SK-N-SH (cell line): ENCODE measurements around the gene GIT2. TPM values are rescaled to one million over a fixed set of nuclear protein-coding genes. Genes with fewer than 3 reads are reported as not detected.
A peak's percentile ranks its signal among the peaks of the same experiment; 100 is the strongest.

ENCODE experiments used
- CTCF ChIA-PET: fragments of 300-600, 350-600 bp; formaldehyde crosslinking; extraction: SDS; loops from one replicate; lab custom pipeline; 2021; lab: Yijun Ruan, JAX
- POLR2A ChIA-PET: fragments of 350-600 bp; sonication (Branson Sonifier 250); formaldehyde crosslinking; extraction: SDS; loops from one replicate; lab custom pipeline; 2020; ENCODE audit warnings: antibody characterized with exemption, inconsistent platforms; lab: Yijun Ruan, JAX
- DNase-seq: peaks from one replicate; pipeline ENCODE4 v3.0.0; 2012
- H2AFZ ChIP-seq: fragments of 200-600 bp; sonication (generic); 2 replicates; pipeline ENCODE4 v1.8.1; 2016; ENCODE audit warnings: antibody characterized with exemption, mild to moderate bottlenecking, low read depth
- H3F3A ChIP-seq: fragments of 200-600 bp; sonication (generic); replicated peaks from 2 replicates; pipeline ENCODE3; 2016; ENCODE audit warnings: antibody characterized with exemption, mild to moderate bottlenecking; ENCODE audit not compliant: insufficient read depth
- H3K27ac ChIP-seq, 2 experiments: fragments of 200-500 bp in 1 of 2; fragments of 200-600 bp in 1 of 2; sonication (Bioruptor generic) in 1 of 2; sonication (generic), shearing (Covaris generic) in 1 of 2; 2 replicates each; pipeline versions ENCODE4 v1.5.1 to v1.6.1; 2014 to 2016; ENCODE audit warnings: low read depth in 2 of 2, inconsistent platforms in 1 of 2, low read length in 1 of 2, mild to moderate bottlenecking in 1 of 2, mixed read lengths in 1 of 2
- H3K27me3 ChIP-seq: fragments of 200-600 bp; sonication (generic), shearing (Covaris generic); 2 replicates; pipeline ENCODE4 v1.6.1; 2016; ENCODE audit warnings: mixed run types; ENCODE audit not compliant: insufficient read depth
- H3K36me3 ChIP-seq, 2 experiments: fragments of 200-500 bp in 1 of 2; fragments of 200-600 bp in 1 of 2; sonication (Bioruptor generic) in 1 of 2; sonication (generic) in 1 of 2; replicated peaks in 1 of 2; 2 replicates each; pipeline versions ENCODE3 to v1.5.1; 2014 to 2016; ENCODE audit warnings: low read length in 1 of 2, mild to moderate bottlenecking in 1 of 2; ENCODE audit not compliant: insufficient read depth in 2 of 2, control insufficient read depth in 1 of 2
- H3K4me1 ChIP-seq, 2 experiments: fragments of 200-500 bp in 1 of 2; fragments of 200-600 bp in 1 of 2; sonication (Bioruptor generic) in 1 of 2; sonication (generic), shearing (Covaris generic) in 1 of 2; 2 replicates each; pipeline versions ENCODE4 v1.5.1 to v1.6.1; 2014 to 2016; ENCODE audit warnings: low read depth in 1 of 2, low read length in 1 of 2, mixed run types in 1 of 2; ENCODE audit not compliant: insufficient read depth in 2 of 2, control insufficient read depth in 1 of 2
- H3K4me2 ChIP-seq: fragments of 200-600 bp; sonication (generic), shearing (Covaris generic); 2 replicates; pipeline ENCODE4 v1.6.1; 2017; ENCODE audit warnings: mixed run types
- H3K4me3 ChIP-seq, 2 experiments: fragments of 200-500 bp in 1 of 2; fragments of 200-600 bp in 1 of 2; sonication (Bioruptor generic) in 1 of 2; sonication (generic), shearing (Covaris generic) in 1 of 2; 2 replicates each; pipeline versions ENCODE4 v1.5.1 to v1.8.1; 2014 to 2016; ENCODE audit warnings: low read depth in 2 of 2, inconsistent platforms in 1 of 2, low read length in 1 of 2, mild to moderate bottlenecking in 1 of 2, mixed read lengths in 1 of 2, moderate library complexity in 1 of 2
- H3K79me2 ChIP-seq: fragments of 200-600 bp; sonication (generic); 2 replicates; pipeline ENCODE4 v1.8.1; 2017; ENCODE audit warnings: mild to moderate bottlenecking; ENCODE audit not compliant: insufficient read depth
- H3K9ac ChIP-seq: fragments of 200-600 bp; sonication (generic); 2 replicates; pipeline ENCODE4 v1.6.1; 2017; ENCODE audit warnings: mixed run types
- H3K9me2 ChIP-seq: fragments of 200-600 bp; sonication (generic); 2 replicates; pipeline ENCODE4 v1.6.1; 2017; ENCODE audit warnings: mixed run types
- H3K9me3 ChIP-seq: fragments of 200-600 bp; sonication (generic); 2 replicates; pipeline ENCODE4 v1.6.1; 2017; ENCODE audit warnings: mixed run types, mild to moderate bottlenecking, moderate library complexity
- H4K20me1 ChIP-seq: fragments of 200-600 bp; sonication (generic); 2 replicates; pipeline ENCODE4 v1.6.1; 2017; ENCODE audit warnings: mild to moderate bottlenecking, mixed run types; ENCODE audit not compliant: insufficient read depth
- ELF1 ChIP-seq: IDR thresholded peaks from 2 replicates; pipeline ENCODE4 v1.4.0; 2012
- EZH2phosphoT487 ChIP-seq: fragments of 200-600 bp; sonication (generic); IDR thresholded peaks from 2 replicates; pipeline ENCODE4 v1.6.1; 2017; ENCODE audit warnings: low read depth, mixed run types, mild to moderate bottlenecking, antibody characterized with exemption, moderate library complexity, borderline replicate concordance
- FOSL2 ChIP-seq: IDR thresholded peaks from 2 replicates; pipeline ENCODE4 v1.4.0; 2012; ENCODE audit warnings: low read depth, mild to moderate bottlenecking, moderate library complexity, borderline replicate concordance
- FOXJ3 ChIP-seq: sonication (generic); formaldehyde crosslinking; IDR thresholded peaks from 2 replicates; pipeline ENCODE4 v1.5.1; 2020; ENCODE audit warnings: mild to moderate bottlenecking, missing genetic modification reagents
- FOXM1 ChIP-seq: IDR thresholded peaks from 2 replicates; pipeline ENCODE4 v1.4.0; 2012; ENCODE audit warnings: low read depth, mild to moderate bottlenecking
- GABPA ChIP-seq: IDR thresholded peaks from 2 replicates; pipeline ENCODE4 v1.4.0; 2012; ENCODE audit warnings: low read depth, mild to moderate bottlenecking
- IRF3 ChIP-seq: fragments of 150-350 bp; IDR thresholded peaks from 2 replicates; pipeline ENCODE4 v1.6.1; 2016; ENCODE audit warnings: mild to moderate bottlenecking, low read depth, low read length
- JUND ChIP-seq: IDR thresholded peaks from 2 replicates; pipeline ENCODE4 v1.4.0; 2012
- MAX ChIP-seq: IDR thresholded peaks from 2 replicates; pipeline ENCODE4 v1.4.0; 2012; ENCODE audit warnings: low read depth
- MXI1 ChIP-seq: IDR thresholded peaks from 2 replicates; pipeline ENCODE4 v1.6.1; 2012; ENCODE audit warnings: mild to moderate bottlenecking, low read depth, low read length, improper control_type of control experiment
- NFIC ChIP-seq: IDR thresholded peaks from 2 replicates; pipeline ENCODE4 v1.4.0; 2012; ENCODE audit warnings: borderline replicate concordance
- NRF1 ChIP-seq: IDR thresholded peaks from 2 replicates; pipeline ENCODE4 v1.6.1; 2012; ENCODE audit warnings: low read depth, mild to moderate bottlenecking, low read length
- RXRA ChIP-seq: IDR thresholded peaks from 2 replicates; pipeline ENCODE4 v1.4.0; 2012; ENCODE audit warnings: low read depth, mild to moderate bottlenecking, borderline replicate concordance
- TCF12 ChIP-seq: IDR thresholded peaks from 2 replicates; pipeline ENCODE4 v1.4.0; 2012
- TEAD4 ChIP-seq: IDR thresholded peaks from 2 replicates; pipeline ENCODE4 v1.4.0; 2012; ENCODE audit warnings: mild to moderate bottlenecking, borderline replicate concordance; ENCODE audit not compliant: insufficient read depth
- USF2 ChIP-seq: fragments of 150-350 bp; IDR thresholded peaks from 2 replicates; pipeline ENCODE4 v1.6.1; 2017; ENCODE audit warnings: antibody characterized with exemption, low read length, low read depth, borderline replicate concordance
- WGBS: methylation state at CpG from one replicate; pipeline ENCODE4 v1.1.6; 2017; ENCODE audit warnings: low lambda C conversion rate; 5-methylcytosine and 5-hydroxymethylcytosine counted together
- polyA plus RNA-seq, 3 experiments: library from polyadenylated mRNA; depleted of rRNA; stranded (reverse); fragments of >200 nt; gene quantifications; 2 replicates each; pipeline ENCODE4 v1.2.3, GENCODE V29; 2012

The GIT2 gene
- polyA plus RNA-seq, 1 of the 3 experiments (the other 2 are of a cell fraction): 21.2 TPM

- H3K4me1 ChIP-seq: peaks cover 13 to 28% of the 10 kb centered on the region in 2 experiments
- no peak overlapping the region for H3K9ac ChIP-seq
Observed at GRCh38 chr12:110024051-110024450, 27.9 kb upstream of the GIT2 start.

GRCh38 chr12:110023059-110023980, 27.2 kb upstream of the GIT2 start:
- no peaks in the 10 kb centered on the region for H3K9me3 ChIP-seq
- no peak overlapping the region for H3K9ac ChIP-seq
- H3F3A ChIP-seq: peaks cover 24% of the 10 kb centered on the region
- CTCF ChIA-PET: interaction anchor here (1.2 to 1.7 kb wide), 4 partner anchors 12 to 408 kb away, joined by 3 to 10 read pairs (median 3); partner anchors contain the start of gene ANKRD13A
- no peak for TF ChIP-seq GABPA
- no peak for TF ChIP-seq EZH2phosphoT487
- no peak for TF ChIP-seq MXI1
- no peak for TF ChIP-seq TEAD4
- TF ChIP-seq FOSL2: 0 out of 2 replicates have a peak, but pooled peaks have one; percentile 13
- no peak for TF ChIP-seq ELF1
- no peak for TF ChIP-seq FOXJ3 (CRISPR knock-in tag)
- TF ChIP-seq IRF3: no peak
- no peak for TF ChIP-seq RXRA
- TF ChIP-seq JUND: no peak; the same call in 1 of the 2 replicates
- no peak for TF ChIP-seq MAX
- no peak for TF ChIP-seq FOXM1
- TF ChIP-seq NRF1: no peak
- peak; percentile 50; the same call in 1 of the 2 replicates for TF ChIP-seq TCF12
- TF ChIP-seq NFIC: no peak; the same call in 1 of the 2 replicates
- peak; percentile 24 for DNase-seq
- peaks cover 9% of the 10 kb centered on the region; the same call in 1 of the 2 replicates for H4K20me1 ChIP-seq
- no peak overlapping the region for H3K4me3 ChIP-seq
- H3K4me2 ChIP-seq: peak overlapping the region; percentile 39; the same call in 1 of the 2 replicates
- peaks cover 11% of the 10 kb centered on the region; the same call in 1 of the 2 replicates for H3K79me2 ChIP-seq
- H2AFZ ChIP-seq: no peak overlapping the region
- peaks cover 13 to 28% of the 10 kb centered on the region in 2 experiments for H3K4me1 ChIP-seq
- no peaks in the 10 kb centered on the region for H3K27me3 ChIP-seq
- H3K36me3 ChIP-seq: peaks cover 35 to 47% of the 10 kb centered on the region in 2 experiments
- WGBS: 79% methylated on average over 5 of the region's 5 CpGs
- H3K27ac ChIP-seq: peak overlapping the region; percentile 59 to 71
- H3K9me2 ChIP-seq: no peaks in the 10 kb centered on the region
- POLR2A ChIA-PET: no interaction called here

More at GRCh38 chr12:110024051-110024450, 27.9 kb upstream of the GIT2 start:
- Histone ChIP-seq H3K4me2 (peak overlapping the region; percentile 65; the same call in 1 of the 2 replicates), H3K36me3 (peaks cover 31 to 42% of the 10 kb centered on the region in 2 experiments), H3K4me3 (no peak overlapping the region), H2AFZ (no peak overlapping the region), H3K9me2 (no peaks in the 10 kb centered on the region), H3K9me3 (no peaks in the 10 kb centered on the region), H4K20me1 (peaks cover 9% of the 10 kb centered on the region; the same call in 1 of the 2 replicates), H3F3A (peaks cover 24% of the 10 kb centered on the region), H3K27me3 (no peaks in the 10 kb centered on the region), H3K27ac (peak overlapping the region; percentile 20 to 59), H3K79me2 (peaks cover 10% of the 10 kb centered on the region; the same call in 1 of the 2 replicates)
- WGBS: 93% methylated on average over 2 of the region's 2 CpGs
- TF ChIP-seq USF2: no peak
- TF ChIP-seq TEAD4: no peak
- POLR2A ChIA-PET: no interaction called here
- no peak for DNase-seq
- CTCF ChIA-PET: interaction anchor here (1.2 to 1.7 kb wide), 5 partner anchors 10 to 19 kb away, joined by 3 to 10 read pairs (median 4); no protein-coding TSS in a partner anchor
